WERI-Rb-1 (cell line): ENCODE results near the gene ZSWIM6.

Experiments used
- DNase-seq: peaks from one replicate; pipeline ENCODE4 v3.0.0-alpha.2; 2020
- H3K27ac ChIP-seq: fragments of 250-450 bp; sonication (Bioruptor Pico); 2 replicates; pipeline ENCODE4 v1.5.1; 2020; ENCODE audit warnings: mild to moderate bottlenecking, moderate library complexity
- H3K27me3 ChIP-seq: fragments of 250-450 bp; sonication (Bioruptor Pico); 2 replicates; pipeline ENCODE4 v1.5.1; 2021; ENCODE audit warnings: mild to moderate bottlenecking, low read depth, moderate library complexity; ENCODE audit not compliant: insufficient read depth, severe bottlenecking
- H3K36me3 ChIP-seq: fragments of 250-450 bp; sonication (Bioruptor Pico); 2 replicates; pipeline ENCODE4 v1.5.1; 2020; ENCODE audit warnings: mild to moderate bottlenecking, moderate library complexity
- H3K4me3 ChIP-seq: 2 replicates; pipeline ENCODE4 v1.5.1; 2011; ENCODE audit warnings: low read depth, mild to moderate bottlenecking, control low read depth, low read length
- H3K9me3 ChIP-seq: fragments of 250-450 bp; sonication (Bioruptor Pico); 2 replicates; pipeline ENCODE4 v1.5.1; 2021; ENCODE audit warnings: mild to moderate bottlenecking, moderate library complexity; ENCODE audit not compliant: severe bottlenecking
- CTCF ChIP-seq: IDR thresholded peaks from 2 replicates; pipeline ENCODE4 v1.5.1; 2011; ENCODE audit warnings: low read depth, mild to moderate bottlenecking, control low read depth, inconsistent platforms, low read length

The ZSWIM6 gene

GRCh38 chr5:61449804-61450492, 117.9 kb downstream of the ZSWIM6 start:
- no peak for DNase-seq
- Histone ChIP-seq H3K27me3 (no peaks in the 10 kb centered on the region), H3K4me3 (no peak overlapping the region), H3K9me3 (peaks cover 3% of the 10 kb centered on the region), H3K36me3 (no peaks in the 10 kb centered on the region), H3K27ac (peak overlapping the region; percentile 9)
- no peak for TF ChIP-seq CTCF

DNA sequence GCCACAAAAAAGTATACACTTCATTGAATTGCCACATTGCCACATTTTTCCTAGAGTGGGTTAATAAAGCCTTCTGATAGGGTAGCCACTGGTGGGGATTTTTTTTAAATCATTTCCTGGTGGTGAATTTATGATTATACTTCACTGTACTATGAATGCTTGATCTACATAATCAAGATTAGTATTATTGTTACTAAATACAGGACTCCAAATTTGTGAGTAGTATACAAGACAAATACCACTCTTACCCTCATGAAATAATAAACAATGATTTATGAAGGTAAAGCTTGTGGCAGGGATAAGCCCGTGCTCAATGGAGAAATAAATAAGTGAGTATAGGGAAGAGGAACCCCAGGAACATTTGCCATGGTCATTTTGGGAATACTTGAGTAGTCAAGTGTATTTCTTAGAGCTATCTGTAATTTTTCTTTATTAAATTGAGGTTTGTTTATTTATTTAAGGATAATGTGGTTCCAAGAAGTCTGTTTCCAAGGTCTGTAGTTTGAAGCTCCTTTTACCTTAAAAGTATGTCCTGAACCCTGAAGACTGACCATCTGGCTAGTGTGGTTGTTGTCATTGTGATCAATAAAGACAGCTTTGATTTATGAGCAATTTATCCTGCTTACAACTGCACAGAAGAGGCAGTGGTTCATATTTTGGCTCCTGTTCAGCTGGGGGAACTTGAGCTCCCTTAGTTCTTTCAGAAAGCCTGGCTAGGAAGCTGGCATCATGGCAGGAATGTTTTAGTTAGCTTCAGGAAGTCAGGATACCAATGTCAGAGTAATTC, 118.6 kb downstream of the ZSWIM6 start:
- no peak overlapping the region for H3K4me3 ChIP-seq
- no peaks in the 10 kb centered on the region for H3K27me3 ChIP-seq
- no peaks in the 10 kb centered on the region for H3K36me3 ChIP-seq
- H3K9me3 ChIP-seq = peaks cover 3% of the 10 kb centered on the region
- H3K27ac ChIP-seq = peak overlapping the region; percentile 9
- TF ChIP-seq CTCF = no peak
- DNase-seq = peak; percentile 17

GRCh38 chr5:61455179-61456006, 123.3 kb downstream of the ZSWIM6 start:
- H3K9me3 ChIP-seq = no peaks in the 10 kb centered on the region
- DNase-seq = no peak
- no peaks in the 10 kb centered on the region for H3K36me3 ChIP-seq
- no peak overlapping the region for H3K4me3 ChIP-seq
- no peaks in the 10 kb centered on the region for H3K27me3 ChIP-seq
- no peak overlapping the region for H3K27ac ChIP-seq
- TF ChIP-seq CTCF = no peak

DNA sequence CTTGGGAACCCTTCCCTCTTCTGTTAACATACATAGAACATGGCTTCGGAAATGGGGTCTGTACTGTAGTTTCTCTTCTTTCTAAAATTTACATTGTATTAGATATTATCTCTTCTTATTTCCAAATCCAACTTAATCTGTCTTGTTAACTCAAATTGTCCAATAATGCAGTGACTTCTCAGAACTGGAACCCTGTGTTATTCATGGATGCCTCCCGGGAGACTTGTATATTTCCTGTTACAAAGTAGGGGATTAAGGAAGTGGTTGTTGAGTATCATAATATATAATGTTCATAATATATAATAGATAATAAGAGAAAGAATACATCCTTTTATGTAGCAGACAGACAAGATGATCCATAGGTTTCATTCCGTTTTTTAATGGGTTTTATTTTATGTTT, 128.4 kb downstream of the ZSWIM6 start:
- H3K36me3 ChIP-seq = no peaks in the 10 kb centered on the region
- DNase-seq = no peak
- H3K27ac ChIP-seq = no peak overlapping the region
- H3K9me3 ChIP-seq = no peaks in the 10 kb centered on the region
- no peaks in the 10 kb centered on the region for H3K27me3 ChIP-seq
- TF ChIP-seq CTCF = no peak
- no peak overlapping the region for H3K4me3 ChIP-seq

DNA sequence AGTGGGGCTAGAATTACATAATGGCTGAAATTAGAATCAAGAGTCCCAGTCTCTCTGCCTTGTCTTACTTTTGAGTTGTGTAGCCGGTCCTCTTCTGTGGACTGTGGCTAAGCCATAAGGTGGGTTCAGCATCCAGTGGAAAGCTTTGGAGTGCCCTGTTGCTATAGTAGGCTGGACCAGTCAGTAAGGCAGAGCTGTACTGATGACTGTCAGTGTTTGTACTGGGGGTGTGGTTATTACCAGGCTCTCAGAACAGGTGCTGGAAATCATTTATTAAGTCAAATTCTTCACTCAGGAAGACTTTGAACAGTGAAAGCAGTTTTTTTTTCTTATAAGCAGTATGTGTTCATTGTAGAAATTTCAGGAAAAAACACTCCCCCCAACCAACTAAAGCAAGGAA, 129.4 kb downstream of the ZSWIM6 start:
- no peaks in the 10 kb centered on the region for H3K36me3 ChIP-seq
- DNase-seq = no peak
- H3K27me3 ChIP-seq = no peaks in the 10 kb centered on the region
- no peak overlapping the region for H3K4me3 ChIP-seq
- no peak for TF ChIP-seq CTCF
- no peaks in the 10 kb centered on the region for H3K9me3 ChIP-seq
- no peak overlapping the region for H3K27ac ChIP-seq
